ENCODE measurements around the gene FHOD1. TPM values are rescaled to one million over a fixed set of nuclear protein-coding genes. Genes with fewer than 3 reads are reported as not detected.

FHOD1 gene
- polyA plus RNA-seq, 2 of the 4 experiments (the other 2 are of a cell fraction): 16.1 to 33.6 TPM

DNA sequence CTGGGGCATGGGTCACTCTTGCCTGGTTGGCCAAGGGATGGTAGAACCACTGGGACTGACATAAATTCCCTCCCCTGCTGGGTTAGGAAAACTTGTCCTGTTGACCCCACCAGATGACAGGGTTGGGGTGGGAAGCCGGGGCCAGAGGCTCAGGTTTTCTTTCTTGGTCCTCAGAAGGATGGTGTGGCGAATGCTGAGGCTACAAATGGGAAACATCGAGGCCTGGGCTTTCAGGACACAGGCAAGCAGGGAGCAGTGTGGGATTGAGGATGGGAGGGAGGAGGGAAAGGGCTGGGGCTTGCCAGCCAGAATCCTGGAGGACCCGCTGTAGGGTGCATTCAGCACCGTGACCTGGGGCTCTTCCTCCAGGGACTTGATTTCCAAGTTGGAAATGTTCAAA lies 17.6 kb upstream of the FHOD1 start:
- DNase-seq (ENCODE audit: low read depth in 1 of 2, low spot score in 1 of 2) (no peak), ATAC-seq (no peak), FAIRE-seq (no peak)
- Histone ChIP-seq H3K4me1 (peaks cover 12% of the 10 kb centered on the region), H3K4me2 (no peak overlapping the region), H3K4me3 (no peak overlapping the region), H3K9me3 (no peaks in the 10 kb centered on the region), H3K27ac (no peak overlapping the region)
- TF ChIP-seq KDM1A (IDR thresholded peaks at IDR 0.05; ENCODE audit: low read depth) (no peak), GATA3 (IDR thresholded peaks at IDR 0.05; ENCODE audit: borderline replicate concordance) (no peak), MAFK (IDR thresholded peaks at IDR 0.05; ENCODE audit: partially characterized antibody) (no peak), SREBF2 (IDR thresholded peaks at IDR 0.05) (no peak), MAZ (IDR thresholded peaks at IDR 0.05; ENCODE audit: borderline replicate concordance, low read depth, low read length) (no peak), TP53 (CRISPR knock-in tag; IDR thresholded peaks at IDR 0.05) (no peak)
- TF ChIP-seq, protein P1, sequence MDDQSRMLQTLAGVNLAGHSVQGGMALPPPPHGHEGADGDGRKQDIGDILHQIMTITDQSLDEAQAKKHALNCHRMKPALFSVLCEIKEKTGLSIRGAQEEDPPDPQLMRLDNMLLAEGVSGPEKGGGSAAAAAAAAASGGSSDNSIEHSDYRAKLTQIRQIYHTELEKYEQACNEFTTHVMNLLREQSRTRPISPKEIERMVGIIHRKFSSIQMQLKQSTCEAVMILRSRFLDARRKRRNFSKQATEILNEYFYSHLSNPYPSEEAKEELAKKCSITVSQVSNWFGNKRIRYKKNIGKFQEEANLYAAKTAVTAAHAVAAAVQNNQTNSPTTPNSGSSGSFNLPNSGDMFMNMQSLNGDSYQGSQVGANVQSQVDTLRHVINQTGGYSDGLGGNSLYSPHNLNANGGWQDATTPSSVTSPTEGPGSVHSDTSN (IDR thresholded peaks at IDR 0.05): no peak
- WGBS (ENCODE audit: missing lambda C conversion rate): 87% methylated on average over 5 of the region's 5 CpGs
- CTCF ChIA-PET: interaction anchor here (0.8 to 4.8 kb wide), 8 partner anchors 9 to 163 kb away, joined by 4 to 26 read pairs (median 6); partner anchors contain the start of genes FHOD1, PLEKHG4 and ZDHHC1
- POLR2A ChIA-PET: interaction anchor here (1.1 kb wide), 1 partner anchor 38 kb away, joined by 3 read pairs; the partner anchor contains the start of gene TMEM208

DNA sequence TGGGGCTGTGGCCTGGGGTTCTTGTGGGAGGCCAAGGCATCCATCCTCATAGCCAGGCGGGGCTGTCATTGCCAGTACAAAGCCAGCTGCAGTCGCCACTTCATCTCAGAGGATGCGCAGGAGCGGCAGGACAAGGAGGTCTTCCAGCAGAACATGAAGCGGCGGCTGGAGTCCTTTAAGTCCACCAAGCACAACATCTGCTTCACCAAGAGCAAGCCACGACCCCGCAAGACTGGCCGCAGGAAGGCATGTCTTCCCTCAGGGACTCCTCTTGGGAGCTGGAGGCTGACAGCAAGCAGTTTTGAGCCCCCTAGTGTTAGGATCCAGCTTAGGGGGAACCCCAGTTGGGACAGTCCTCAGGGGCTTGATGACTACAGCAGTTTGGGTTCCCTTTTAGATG lies 17.0 kb upstream of the FHOD1 start:
- POLR2A ChIA-PET: no interaction called here
- Histone ChIP-seq H3K4me1 (peaks cover 12% of the 10 kb centered on the region), H3K9me3 (no peaks in the 10 kb centered on the region), H3K4me2 (no peak overlapping the region), H3K4me3 (no peak overlapping the region), H3K27ac (no peak overlapping the region)
- DNase-seq (ENCODE audit: low read depth in 1 of 2, low spot score in 1 of 2) (no peak), FAIRE-seq (no peak), ATAC-seq (peak; percentile 42 to 51; a peak in 3 of 6 replicates)
- TF ChIP-seq RNF2 (IDR thresholded peaks at IDR 0.05; ENCODE audit: borderline replicate concordance, low read depth): no peak
- TF ChIP-seq RAD21 (conservative IDR thresholded peaks at IDR 0.05 in 1 of 2, IDR thresholded peaks at IDR 0.05 in 1 of 2): 0 out of 5 replicates have a peak, but pooled peaks of 1 of the 2 experiments have one; percentile 20
- TF ChIP-seq, protein P2, sequence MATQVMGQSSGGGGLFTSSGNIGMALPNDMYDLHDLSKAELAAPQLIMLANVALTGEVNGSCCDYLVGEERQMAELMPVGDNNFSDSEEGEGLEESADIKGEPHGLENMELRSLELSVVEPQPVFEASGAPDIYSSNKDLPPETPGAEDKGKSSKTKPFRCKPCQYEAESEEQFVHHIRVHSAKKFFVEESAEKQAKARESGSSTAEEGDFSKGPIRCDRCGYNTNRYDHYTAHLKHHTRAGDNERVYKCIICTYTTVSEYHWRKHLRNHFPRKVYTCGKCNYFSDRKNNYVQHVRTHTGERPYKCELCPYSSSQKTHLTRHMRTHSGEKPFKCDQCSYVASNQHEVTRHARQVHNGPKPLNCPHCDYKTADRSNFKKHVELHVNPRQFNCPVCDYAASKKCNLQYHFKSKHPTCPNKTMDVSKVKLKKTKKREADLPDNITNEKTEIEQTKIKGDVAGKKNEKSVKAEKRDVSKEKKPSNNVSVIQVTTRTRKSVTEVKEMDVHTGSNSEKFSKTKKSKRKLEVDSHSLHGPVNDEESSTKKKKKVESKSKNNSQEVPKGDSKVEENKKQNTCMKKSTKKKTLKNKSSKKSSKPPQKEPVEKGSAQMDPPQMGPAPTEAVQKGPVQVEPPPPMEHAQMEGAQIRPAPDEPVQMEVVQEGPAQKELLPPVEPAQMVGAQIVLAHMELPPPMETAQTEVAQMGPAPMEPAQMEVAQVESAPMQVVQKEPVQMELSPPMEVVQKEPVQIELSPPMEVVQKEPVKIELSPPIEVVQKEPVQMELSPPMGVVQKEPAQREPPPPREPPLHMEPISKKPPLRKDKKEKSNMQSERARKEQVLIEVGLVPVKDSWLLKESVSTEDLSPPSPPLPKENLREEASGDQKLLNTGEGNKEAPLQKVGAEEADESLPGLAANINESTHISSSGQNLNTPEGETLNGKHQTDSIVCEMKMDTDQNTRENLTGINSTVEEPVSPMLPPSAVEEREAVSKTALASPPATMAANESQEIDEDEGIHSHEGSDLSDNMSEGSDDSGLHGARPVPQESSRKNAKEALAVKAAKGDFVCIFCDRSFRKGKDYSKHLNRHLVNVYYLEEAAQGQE (IDR thresholded peaks at IDR 0.05): no peak
- no peak for TF ChIP-seq JUN (IDR thresholded peaks at IDR 0.05)
- TF ChIP-seq, protein P3, sequence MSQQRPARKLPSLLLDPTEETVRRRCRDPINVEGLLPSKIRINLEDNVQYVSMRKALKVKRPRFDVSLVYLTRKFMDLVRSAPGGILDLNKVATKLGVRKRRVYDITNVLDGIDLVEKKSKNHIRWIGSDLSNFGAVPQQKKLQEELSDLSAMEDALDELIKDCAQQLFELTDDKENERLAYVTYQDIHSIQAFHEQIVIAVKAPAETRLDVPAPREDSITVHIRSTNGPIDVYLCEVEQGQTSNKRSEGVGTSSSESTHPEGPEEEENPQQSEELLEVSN (IDR thresholded peaks at IDR 0.05; ENCODE audit: borderline replicate concordance, low read depth): no peak
- WGBS (ENCODE audit: missing lambda C conversion rate): 93% methylated on average over 9 of the region's 9 CpGs
- CTCF ChIA-PET: interaction anchor here (0.8 to 4.8 kb wide), 7 partner anchors 9 to 163 kb away, joined by 4 to 26 read pairs (median 7); partner anchors contain the start of genes FHOD1, PLEKHG4 and ZDHHC1

DNA sequence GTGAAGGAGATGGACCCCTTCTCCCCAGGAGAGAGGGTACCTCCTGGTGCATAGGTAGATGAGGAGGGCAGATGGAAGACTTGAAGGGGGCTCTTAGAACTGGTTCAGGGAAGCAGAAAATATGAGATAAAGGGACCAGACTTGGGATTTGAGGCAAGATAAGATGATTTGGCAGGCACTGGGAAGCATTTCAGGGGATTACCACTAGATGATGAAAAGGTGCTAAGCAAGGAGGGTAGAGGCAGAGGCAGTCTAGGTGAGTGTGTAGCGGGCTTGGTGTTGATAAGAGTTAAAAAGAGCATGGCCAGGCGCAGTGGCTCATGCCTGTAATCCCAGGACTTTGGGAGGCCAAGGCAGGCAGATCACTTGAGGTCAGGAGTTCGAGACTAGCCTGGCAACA lies 15.9 kb upstream of the FHOD1 start:
- Histone ChIP-seq H3K9me3 (no peaks in the 10 kb centered on the region), H3K27ac (no peak overlapping the region), H3K4me3 (no peak overlapping the region), H3K4me1 (peaks cover 3% of the 10 kb centered on the region), H3K4me2 (no peak overlapping the region)
- 75% methylated on average over 3 of the region's 3 CpGs for WGBS (ENCODE audit: missing lambda C conversion rate)
- DNase-seq (ENCODE audit: low read depth in 1 of 2, low spot score in 1 of 2) (no peak), ATAC-seq (no peak), FAIRE-seq (no peak)
- no peak for TF ChIP-seq HOXB13 (CRISPR knock-in tag; IDR thresholded peaks at IDR 0.05; ENCODE audit: low read depth)
- TF ChIP-seq RARB (CRISPR knock-in tag; IDR thresholded peaks at IDR 0.05): no peak
- TF ChIP-seq NR3C1 (IDR thresholded peaks at IDR 0.05): no peak
- TF ChIP-seq CEBPB (IDR thresholded peaks at IDR 0.05): no peak
- TF ChIP-seq EHF (CRISPR knock-in tag; IDR thresholded peaks at IDR 0.05): no peak
- TF ChIP-seq HOXB5 (CRISPR knock-in tag; IDR thresholded peaks at IDR 0.05): no peak
- no peak for TF ChIP-seq ZSCAN20 (CRISPR knock-in tag; IDR thresholded peaks at IDR 0.05)
- no peak for TF ChIP-seq MYC (IDR thresholded peaks at IDR 0.05; ENCODE audit: borderline replicate concordance, low read length)
- TF ChIP-seq RNF2 (IDR thresholded peaks at IDR 0.05; ENCODE audit: borderline replicate concordance, low read depth): no peak
- no peak for TF ChIP-seq KDM5A (IDR thresholded peaks at IDR 0.05)
- TF ChIP-seq NFE2L2 (conservative IDR thresholded peaks at IDR 0.05; ENCODE audit: low read length): no peak
- no peak for TF ChIP-seq POLR2AphosphoS2 (conservative IDR thresholded peaks at IDR 0.05; ENCODE audit: low read length)
- TF ChIP-seq POLR2A (IDR thresholded peaks at IDR 0.05; ENCODE audit: low read length): no peak
- no peak for TF ChIP-seq ZC3H11A (IDR thresholded peaks at IDR 0.05)
- no peak for TF ChIP-seq BHLHE40 (IDR thresholded peaks at IDR 0.05; ENCODE audit: low read depth, low read length)
- no peak for TF ChIP-seq FOXS1 (CRISPR knock-in tag; IDR thresholded peaks at IDR 0.05)
- TF ChIP-seq, protein P1 (IDR thresholded peaks at IDR 0.05): no peak
- no peak for TF ChIP-seq KDM1A (IDR thresholded peaks at IDR 0.05; ENCODE audit: low read depth)
- ChIA-PET CTCF (interaction anchor here (0.8 to 4.8 kb wide), 5 partner anchors 8 to 64 kb away, joined by 5 to 26 read pairs (median 9); partner anchors contain the start of genes FHOD1, KCTD19, LRRC36 and PLEKHG4), POLR2A (interaction anchor here (0.6 kb wide), 1 partner anchor 27 kb away, joined by 3 read pairs; no protein-coding TSS in a partner anchor)
